GM21360 (cell line): ENCODE data around the gene TIAM2.

Experiments
- ATAC-seq: cut with Tn5 transposase; IDR thresholded peaks from one replicate; pipeline ENCODE4 v1.9.1; 2021; ENCODE audit warnings: mild to moderate bottlenecking, moderate library complexity; ENCODE audit not compliant: unreplicated experiment

The TIAM2 gene

DNA sequence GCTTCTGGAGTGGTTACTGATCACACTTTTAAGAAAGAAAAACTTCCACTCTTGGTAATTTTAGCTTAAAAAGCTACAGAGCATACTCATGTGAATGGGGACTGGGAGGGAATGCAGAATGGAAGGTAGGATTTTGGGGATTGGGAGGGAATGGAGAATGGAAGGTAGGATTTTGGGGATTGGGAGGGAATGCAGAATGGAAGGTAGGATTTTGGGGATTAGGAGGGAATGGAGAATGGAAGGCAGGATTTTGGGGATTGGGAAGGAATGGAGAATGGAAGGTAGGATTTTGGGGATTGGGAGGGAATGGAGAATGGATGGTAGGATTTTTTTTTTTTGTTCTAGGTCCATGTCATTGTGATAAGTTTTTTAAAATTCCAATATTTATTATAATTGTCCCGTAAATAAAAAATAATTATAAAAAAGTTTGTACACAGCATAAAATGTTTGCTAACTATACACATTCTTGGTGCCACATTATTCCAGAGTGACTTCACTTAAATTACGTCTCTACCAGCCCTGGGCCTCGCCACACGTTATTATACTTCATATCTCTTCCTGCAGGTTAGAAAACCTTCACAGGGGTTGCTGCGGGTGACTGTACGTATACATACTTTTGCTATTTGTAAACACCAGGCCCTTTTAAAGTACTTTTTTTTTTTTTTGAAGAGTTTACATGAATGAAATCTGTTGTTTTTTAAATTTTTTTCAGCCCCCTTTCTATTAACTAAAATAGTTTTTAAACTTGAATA is 127.3 kb downstream of the TIAM2 start:
- ATAC-seq = no peak

DNA sequence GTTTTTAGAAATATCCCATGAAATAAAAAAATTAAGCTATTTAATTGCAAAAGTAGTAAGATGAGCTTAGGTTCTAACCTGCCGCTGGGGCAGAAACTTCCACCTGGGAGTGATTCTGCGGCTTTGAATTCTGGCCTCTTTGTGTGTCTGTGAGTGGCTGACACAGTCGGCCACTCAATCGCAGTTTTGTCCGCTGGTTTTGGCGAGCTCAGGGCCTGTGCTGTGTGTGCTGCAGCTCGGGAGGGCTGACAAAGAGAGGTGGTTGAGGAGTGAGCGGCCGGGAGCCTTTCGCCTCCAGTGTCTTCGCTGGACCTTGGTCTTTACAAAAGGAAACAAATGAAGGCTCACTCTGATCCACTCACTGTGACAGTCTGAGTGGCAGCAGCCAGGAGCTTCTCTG is 128.4 kb downstream of the TIAM2 start:
- no peak for ATAC-seq

DNA sequence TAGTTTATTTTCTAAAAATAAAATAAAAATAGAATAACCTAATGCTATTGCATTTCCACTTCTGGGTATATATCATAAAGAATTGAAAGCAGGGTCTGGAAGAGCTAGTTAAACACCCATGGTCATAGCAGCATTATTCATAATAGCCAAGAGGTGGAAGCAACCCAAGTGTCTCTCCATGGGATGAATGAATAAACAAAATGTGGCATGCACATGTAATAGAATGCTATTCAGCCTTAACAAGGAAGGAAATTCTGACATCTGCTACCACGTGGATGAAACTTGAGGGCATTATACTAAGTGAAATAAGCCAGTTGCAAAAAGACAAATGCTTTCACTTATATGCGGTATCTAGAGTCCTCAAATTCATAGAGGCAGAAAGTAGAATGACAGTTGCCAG is 130.8 kb downstream of the TIAM2 start:
- ATAC-seq = no peak

DNA sequence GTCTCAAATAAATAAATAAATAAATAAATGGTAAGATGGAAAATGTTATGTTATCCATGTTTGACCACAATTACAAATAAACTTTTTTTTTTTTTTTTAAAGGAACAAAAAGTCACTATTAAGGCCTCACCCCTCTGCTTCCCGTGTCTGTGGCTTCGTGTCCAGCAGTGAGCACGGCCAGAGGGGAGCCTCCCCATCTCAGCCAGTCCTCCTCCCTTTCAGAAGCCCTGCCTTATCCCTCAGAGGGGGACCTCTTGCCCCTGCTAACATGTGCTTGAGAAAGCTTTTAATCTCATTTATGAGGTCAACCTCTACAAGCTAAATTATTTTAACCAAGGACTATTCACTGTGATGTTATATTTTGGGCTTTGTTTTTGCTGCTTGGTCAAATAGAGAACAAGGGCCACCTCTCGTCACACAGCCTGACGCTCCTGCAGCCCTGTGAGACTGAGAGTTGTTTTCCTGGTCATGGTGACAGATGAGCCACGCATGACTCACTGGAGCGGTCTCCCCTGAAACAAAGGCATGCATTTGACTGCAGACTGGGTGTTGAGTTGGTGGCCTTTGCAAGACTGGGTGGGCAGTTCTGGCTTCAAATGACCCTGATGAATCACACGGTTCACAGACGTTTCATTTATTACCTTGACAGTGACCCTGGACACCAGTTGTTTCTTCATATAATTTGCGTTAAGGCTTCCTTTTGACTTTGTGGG is 131.8 kb downstream of the TIAM2 start:
- ATAC-seq = no peak

DNA sequence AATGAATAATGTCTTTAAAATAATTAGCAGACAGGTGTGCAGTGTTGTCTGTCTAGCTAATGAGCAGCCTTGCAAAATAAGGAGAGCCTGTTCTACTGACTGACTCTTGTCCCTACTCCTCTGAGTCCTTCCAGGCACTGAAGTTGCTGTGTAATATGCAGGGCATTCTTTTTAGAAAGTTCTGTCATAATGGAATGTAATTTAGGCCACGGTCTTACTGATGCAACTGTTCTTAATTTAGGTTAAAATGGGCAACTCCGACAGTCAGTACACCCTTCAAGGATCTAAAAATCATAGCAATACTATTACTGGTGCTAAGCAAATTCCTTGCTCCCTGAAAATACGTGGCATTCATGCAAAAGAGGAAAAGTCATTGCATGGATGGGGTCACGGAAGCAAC is 133.9 kb downstream of the TIAM2 start:
- ATAC-seq = no peak

DNA sequence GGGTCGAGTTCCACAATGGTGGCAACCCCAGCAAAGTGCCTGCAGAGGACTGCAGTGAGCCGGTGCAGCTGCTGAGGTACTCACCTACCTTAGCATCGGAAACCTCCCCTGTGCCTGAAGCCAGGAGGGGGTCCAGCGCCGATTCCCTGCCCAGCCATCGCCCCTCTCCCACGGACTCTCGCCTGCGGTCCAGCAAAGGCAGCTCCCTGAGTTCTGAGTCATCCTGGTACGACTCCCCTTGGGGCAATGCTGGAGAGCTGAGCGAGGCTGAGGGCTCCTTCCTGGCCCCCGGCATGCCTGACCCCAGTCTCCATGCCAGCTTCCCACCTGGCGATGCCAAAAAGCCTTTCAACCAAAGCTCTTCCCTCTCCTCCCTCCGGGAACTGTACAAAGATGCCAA is 134.6 kb downstream of the TIAM2 start:
- ATAC-seq = no peak

DNA sequence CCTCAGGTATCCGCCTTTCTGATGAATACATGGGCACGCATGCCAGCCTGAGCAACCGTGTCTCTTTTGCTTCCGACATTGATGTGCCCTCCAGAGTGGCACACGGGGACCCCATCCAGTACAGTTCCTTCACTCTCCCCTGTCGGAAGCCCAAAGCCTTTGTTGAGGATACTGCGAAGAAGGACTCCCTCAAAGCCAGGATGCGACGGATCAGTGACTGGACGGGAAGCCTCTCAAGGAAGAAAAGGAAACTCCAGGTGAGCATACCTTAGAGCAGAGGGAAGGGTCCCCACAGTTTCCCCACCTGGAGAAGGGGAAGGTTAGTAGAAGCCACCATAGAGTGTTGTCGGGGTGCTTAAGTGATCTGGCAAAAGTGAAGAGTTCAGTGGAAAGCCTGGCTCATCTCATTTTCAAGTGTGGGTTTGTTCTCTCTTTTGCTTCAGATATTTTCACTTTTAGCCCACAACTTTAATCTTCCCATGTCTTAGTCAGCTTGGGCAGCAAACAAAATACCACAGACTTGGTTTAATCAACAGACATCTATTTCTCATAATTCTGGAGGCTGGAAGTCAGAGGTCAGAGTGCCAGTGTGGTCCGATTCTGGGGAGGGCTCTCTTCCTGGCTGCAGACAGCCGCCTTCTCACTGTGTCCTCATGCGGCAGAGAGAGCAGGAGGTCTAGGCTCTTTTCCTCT is 135.2 kb downstream of the TIAM2 start:
- ATAC-seq = no peak

DNA sequence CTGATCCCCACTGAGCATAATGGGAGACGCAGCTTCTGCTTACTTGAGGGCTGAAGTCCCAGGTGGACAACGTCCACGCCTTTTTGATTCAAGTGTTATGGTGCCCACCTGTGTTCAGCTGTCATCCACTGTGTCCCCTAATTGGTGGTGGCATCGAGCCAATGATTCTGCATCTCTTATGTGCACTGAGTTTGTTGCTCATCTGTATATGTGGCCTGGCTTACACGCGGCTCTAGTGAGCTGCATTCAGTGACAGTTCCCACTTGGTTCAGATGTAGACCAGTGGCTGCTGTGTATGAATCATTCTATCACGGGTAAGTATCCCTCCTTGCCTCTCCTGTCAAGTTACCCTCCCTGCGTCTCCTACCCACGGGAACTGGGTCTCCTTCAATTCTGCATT is 137.5 kb downstream of the TIAM2 start:
- ATAC-seq = no peak

DNA sequence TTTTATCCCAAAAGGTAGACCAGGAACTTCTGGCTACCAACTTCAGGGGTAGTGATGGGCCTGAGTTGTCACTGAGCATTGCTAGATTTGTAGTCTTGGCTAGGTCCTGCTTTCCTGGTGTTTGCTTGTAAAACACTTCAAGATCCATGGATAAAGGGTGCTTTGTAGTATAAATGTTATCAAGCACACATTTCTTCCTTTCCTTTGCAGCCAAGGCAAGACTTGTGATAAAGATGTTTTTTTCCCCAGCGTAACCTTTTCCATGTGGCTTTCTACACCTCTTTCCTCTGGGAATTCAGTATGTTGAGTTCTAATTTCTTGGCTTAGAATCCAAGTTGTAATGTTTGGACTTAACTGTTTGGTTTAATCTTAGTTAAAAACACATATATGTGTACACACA is 145.9 kb downstream of the TIAM2 start:
- ATAC-seq = no peak

DNA sequence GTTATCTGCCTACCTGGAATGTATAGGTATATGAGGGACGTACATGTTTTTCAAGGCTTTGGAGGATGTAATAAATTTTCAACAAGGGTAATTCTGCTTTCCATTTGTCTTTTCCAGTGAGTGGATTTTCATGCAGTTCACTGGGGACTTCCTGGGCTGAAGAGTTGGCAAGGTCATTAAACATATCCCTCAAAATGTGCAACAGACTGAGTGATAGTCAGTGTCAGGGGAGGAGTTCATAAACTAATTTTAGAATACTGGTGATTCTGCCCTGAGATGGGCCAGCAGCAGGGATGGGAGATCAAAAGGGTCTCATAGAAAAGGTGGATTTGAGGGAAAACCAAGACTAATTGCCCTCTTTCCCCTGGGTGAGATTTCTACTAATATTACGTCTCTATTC is 146.4 kb downstream of the TIAM2 start:
- no peak for ATAC-seq

DNA sequence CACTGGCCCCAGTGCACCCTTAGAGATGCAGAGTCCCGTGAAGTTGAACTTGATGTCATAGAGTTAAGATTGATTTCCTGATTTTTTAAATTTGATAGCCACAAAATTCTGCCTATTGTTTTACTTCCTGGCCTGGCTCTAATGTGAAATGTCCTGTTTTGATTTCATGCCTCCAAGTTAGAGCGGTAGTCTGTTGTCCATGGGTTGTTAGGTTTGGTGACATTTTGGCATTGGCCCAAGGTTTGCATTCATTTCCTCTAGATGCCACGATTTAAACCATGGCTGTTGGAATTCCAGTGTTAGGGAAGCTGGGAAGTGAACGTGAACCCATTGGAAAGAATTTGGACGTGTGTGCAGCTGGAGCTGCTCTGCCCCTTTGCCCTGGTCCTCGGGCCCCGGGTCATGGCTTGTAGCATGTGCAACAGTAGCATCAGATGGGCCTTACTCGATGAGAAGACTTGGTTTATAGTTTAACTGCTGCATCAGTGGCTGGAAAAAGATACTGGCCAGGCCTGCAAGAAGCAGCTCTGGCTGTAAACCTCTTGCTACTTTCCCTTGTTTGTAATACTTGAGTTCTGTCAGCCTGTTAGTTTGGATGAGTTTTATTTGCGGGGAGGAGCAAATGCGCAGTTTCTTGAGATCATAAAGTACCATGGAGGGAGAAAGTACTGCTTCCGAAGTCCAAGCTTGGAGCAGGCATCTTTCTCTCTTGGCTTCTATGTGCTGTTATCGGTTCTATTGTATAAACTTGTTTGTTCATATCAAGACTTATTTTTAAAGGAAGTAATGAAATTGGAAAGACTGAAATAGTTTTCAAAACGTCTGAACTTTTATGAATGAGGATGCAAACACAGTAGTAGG is 147.3 kb downstream of the TIAM2 start:
- no peak for ATAC-seq

DNA sequence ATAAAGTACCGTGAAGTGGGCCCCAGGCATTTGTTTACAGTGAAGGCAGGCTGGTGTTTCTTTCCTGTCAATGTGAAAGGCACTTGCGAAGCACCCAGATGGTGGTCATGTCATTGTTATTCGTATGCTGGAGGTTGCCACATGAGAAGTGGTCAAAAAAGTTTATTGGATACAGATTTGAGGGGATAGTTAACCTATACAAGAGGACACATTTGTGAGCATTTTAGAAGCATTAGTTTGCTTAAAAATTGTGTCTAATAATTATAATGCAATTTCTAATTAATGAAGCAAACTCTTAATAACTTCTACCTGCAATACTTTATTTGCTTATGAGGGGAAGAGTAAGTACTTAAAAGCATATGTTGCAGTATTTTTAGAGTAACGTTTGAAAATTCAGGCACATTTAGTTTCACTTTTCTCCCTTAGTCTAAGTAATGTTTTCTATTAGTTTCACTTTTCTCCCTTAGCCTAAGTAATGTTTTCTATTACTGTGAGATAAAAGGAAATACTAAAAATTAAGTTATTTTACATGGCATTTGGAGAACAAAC is 148.0 kb downstream of the TIAM2 start:
- peak; percentile 50 for ATAC-seq

DNA sequence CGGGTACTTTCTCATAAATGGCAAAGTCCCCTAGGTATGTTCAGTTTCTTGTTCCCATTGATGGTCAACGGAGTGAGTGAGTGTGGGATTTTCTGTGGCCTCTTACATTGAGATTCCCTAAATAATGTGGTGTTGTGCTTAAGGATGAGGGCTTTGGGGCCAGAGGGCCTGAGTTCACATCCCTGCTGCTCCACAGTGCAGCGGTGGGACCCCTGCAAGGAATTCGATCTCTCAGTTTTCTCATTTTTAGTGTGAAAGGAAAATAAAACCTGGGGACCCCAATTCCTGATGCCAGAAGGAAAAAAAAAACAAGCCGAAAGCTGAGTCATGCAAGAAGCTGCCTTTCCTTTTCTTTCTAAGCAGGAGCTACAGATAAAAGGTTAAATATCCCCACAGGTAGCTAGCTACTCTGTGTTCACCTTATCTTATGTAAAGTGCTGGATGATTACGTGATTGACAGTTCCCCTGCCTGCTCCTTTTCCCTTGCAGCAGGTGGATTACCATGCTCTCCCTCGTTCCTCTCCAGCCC is 148.5 kb downstream of the TIAM2 start:
- no peak for ATAC-seq

DNA sequence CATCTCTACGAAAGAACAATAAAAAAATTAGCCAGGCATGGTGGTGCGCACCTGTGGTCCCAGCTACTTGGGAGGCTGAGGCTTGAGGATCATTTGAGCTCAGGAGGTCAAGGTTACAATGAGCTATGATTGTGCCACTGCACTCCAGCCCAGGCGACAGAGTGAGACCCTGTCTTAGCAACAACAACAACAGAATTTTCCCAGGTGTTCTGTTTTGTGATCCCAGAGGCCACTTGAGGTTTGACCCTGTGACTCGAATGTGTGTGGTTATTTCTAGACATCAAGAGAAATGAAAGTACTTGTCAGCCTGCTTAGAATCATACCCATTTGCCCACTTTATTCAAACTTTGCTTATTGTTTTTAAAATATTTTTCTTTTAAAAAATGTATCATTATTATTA is 151.1 kb downstream of the TIAM2 start:
- ATAC-seq = no peak

DNA sequence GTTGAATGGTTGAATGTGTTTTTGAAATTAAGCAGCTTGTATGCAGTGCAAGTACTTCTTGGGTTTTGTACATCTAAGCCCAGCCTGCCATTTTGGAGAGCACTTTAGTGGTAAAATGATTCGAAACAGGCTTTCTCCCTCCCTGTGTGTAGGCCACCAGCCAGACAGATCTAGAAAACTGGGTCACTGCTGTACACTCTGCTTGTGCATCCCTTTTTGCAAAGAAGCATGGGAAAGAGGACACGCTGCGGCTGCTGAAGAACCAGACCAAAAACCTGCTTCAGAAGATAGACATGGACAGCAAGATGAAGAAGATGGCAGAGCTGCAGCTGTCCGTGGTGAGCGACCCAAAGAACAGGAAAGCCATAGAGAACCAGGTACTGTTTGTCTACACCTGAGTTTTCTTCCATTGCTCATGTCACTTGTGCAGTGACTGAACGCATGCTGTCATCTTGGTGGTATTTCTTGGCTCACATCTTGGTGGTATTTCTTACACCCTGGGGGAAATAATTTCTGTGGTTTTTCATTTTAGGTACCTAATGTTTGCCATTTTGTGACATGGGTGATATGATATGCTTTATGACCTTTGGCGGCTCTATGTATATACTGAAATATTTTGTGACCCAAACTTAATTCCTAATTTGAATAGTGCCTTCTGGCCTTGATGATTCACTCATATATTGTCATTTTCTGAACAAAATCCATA is 153.0 kb downstream of the TIAM2 start:
- ATAC-seq = no peak

DNA sequence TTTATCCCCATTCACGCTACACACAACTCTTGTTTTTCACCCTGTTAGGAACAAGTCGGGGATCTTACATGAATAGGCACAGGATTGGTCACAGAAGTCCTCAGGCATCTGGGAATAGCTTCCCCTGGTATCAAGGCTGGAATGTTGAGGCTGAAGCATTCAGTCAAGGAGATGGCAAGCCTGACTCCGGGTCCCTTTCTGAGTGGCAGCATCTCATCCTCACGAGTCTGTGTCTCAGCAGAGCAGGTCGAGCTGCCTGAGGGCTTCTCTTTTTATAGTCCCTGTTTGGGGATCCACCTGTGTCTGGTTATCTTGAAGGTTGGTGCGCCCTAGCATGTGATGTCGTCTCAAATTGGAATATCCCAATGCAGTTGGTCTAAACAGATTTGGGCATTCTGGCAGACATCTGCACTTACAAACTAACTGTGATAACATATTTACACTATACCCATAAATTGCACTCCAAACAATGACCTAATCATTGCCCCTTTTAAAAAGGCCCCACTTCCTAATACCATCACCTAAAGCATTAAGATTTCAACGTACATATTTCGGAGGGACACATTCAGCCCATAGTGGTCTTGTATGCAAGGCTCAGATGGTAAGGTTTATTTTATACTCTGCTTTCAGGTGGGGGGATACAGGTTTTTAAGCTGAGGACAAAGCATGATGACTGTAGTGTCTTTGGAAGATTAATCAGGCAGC is 156.0 kb downstream of the TIAM2 start:
- ATAC-seq = no peak

DNA sequence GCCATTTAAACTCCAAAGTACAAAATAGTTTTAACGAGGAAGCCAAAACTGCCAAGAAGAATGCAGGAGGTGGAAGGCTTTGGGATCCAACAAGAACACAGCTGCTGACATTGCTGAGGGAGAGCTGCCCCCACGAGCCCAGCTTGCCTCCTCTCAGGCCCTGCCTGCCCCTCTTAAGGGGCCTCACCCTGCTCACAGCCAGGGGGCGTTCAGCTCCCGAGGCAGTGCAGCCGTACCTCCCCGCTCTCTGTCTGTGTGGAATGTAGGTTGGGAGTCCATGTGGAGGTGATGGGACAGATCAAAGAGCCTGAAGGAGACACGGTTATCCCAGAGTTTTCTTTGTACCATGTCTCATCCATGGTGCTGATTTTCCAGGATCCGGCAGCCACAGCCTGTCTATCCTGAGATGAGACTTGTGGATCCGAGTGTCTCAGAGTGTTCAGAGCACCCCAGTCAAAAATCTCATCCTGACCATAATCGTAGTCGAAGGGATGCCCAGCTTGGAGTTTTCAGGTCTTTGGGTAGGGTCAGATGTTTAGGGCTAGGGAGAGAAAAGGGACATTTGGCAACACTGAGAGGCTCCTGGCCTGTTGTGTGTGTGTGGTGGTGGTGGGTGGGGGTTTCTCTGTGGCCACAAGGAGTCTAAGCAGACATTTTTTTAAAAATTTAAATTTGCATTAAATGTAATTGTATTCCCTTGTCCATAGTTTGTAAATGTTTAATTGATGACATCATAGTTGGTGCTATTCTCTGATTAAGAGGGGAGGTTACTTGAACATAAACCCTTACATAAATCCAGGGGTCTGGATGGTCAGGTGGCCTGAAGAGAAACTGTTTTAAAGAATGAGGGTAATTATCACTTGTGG is 157.3 kb downstream of the TIAM2 start:
- no peak for ATAC-seq

DNA sequence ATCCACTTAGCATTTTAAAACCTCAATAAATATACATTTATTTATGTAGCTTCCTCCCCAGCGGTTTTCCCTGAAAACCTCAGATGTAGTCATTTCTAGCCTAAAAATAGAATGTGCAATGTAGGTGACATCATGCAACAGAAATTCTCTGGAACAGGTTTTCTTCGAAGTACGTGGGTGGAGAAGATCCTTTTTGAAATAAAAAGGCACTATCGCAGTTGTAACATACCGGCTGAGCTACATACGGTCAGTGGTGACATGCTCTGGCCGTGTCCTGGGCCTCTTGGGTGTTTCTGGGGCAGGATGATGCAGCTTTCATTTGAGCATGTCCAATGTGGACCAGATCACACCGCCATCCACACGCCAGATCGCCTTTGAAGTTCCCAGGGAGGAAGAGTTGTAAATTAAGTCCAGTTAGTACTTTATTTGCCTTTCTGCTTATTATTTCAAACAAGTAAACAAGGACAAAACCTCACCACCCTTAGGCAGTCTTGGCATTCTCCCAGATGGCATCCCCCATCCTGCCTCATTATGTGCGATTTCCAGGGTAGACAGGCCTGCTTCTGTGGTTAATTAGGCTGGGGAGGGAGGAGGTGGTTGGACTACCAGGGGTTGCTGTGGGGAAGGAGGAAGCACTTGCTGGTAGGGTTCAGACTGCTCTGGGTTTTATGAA is 159.2 kb downstream of the TIAM2 start:
- no peak for ATAC-seq
